NOMO-1 treated with dmso at 0.1 percent for 144 hours (cell line): ENCODE measurements around the gene URGCP.
"Not testable (repeated sequence)": the region's sequence is repeated elsewhere in the genome, so short reads cannot be mapped to it uniquely, and the experiment has no call there.

Source experiments
- DNase-seq: peaks from one replicate; lab custom pipeline; 2025; ENCODE audit not compliant: unreplicated experiment; lab: John Stamatoyannopoulos, UW

Gene URGCP

GRCh38 chr7:43922726-43923125, 16.3 kb upstream of the URGCP start:
- no peak for DNase-seq

- no peak for DNase-seq
These were observed 15.0 kb upstream of the URGCP start for GRCh38 chr7:43921423-43921822.

- no peak for DNase-seq
These were observed 9.5 kb upstream of the URGCP start for GRCh38 chr7:43915907-43916306.

- DNase-seq = no peak
These were observed 8.4 kb upstream of the URGCP start for GRCh38 chr7:43914795-43915194.

- no peak for DNase-seq
These were observed 453 bp downstream of the URGCP start for GRCh38 chr7:43905956-43906330.

GRCh38 chr7:43905209-43905946, 1.0 kb downstream of the URGCP start:
- DNase-seq = no peak

GRCh38 chr7:43904533-43905208, 1.7 kb downstream of the URGCP start:
- no peak for DNase-seq

- no peak for DNase-seq
These were observed 3.8 kb downstream of the URGCP start for GRCh38 chr7:43902542-43903054.

GRCh38 chr7:43898571-43898970, 7.8 kb downstream of the URGCP start:
- not testable (repeated sequence) for DNase-seq

- no peak for DNase-seq
These were observed 10.5 kb downstream of the URGCP start for GRCh38 chr7:43895847-43896415.

- no peak for DNase-seq
These were observed 15.1 kb downstream of the URGCP start for GRCh38 chr7:43891069-43891955.

- no peak for DNase-seq
These were observed 15.9 kb downstream of the URGCP start for GRCh38 chr7:43890468-43890867.

GRCh38 chr7:43888993-43889945, 17.1 kb downstream of the URGCP start:
- DNase-seq = no peak

- DNase-seq = no peak
These were observed 21.8 kb downstream of the URGCP start for GRCh38 chr7:43884617-43885016.

- no peak for DNase-seq
These were observed 22.2 kb downstream of the URGCP start for GRCh38 chr7:43884209-43884608.

GRCh38 chr7:43880596-43880995, 25.8 kb downstream of the URGCP start:
- no peak for DNase-seq

GRCh38 chr7:43879477-43879876, 26.9 kb downstream of the URGCP start:
- DNase-seq = no peak

- DNase-seq = no peak
These were observed 27.5 kb downstream of the URGCP start for GRCh38 chr7:43878867-43879266.

GRCh38 chr7:43877968-43878864, 28.2 kb downstream of the URGCP start:
- no peak for DNase-seq
